GM18505 (cell line): ENCODE results near the gene FANCE.
"Not testable (repeated sequence)": the region's sequence is repeated elsewhere in the genome, so short reads cannot be mapped to it uniquely, and the experiment has no call there.

ENCODE experiments used
- ATAC-seq: cut with Tn5 transposase; IDR thresholded peaks from one replicate; pipeline ENCODE4 v1.9.1; 2021; ENCODE audit not compliant: unreplicated experiment
- POLR2A ChIP-seq: IDR thresholded peaks from 4 replicates; pipeline ENCODE4 v1.6.1; 2011; ENCODE audit warnings: borderline replicate concordance; ENCODE audit not compliant: insufficient read depth, insufficient read length; ENCODE audit errors: extremely low read depth

FANCE gene

GRCh38 chr6:35499372-35499771 is 47.2 kb downstream of the FANCE start:
- no peak for ATAC-seq
- TF ChIP-seq POLR2A: no peak

- no peak for ATAC-seq
- TF ChIP-seq POLR2A: no peak
Observed at GRCh38 chr6:35500782-35501181, 48.6 kb downstream of the FANCE start.

GRCh38 chr6:35501784-35502183 is 49.6 kb downstream of the FANCE start:
- no peak for TF ChIP-seq POLR2A
- no peak for ATAC-seq

- no peak for TF ChIP-seq POLR2A
Observed at GRCh38 chr6:35503534-35503933, 51.4 kb downstream of the FANCE start.

GRCh38 chr6:35505999-35506412 is 53.9 kb downstream of the FANCE start:
- TF ChIP-seq POLR2A: no peak
- ATAC-seq: no peak

More at GRCh38 chr6:35503534-35503933, 51.4 kb downstream of the FANCE start:
- ATAC-seq: no peak

- ATAC-seq: no peak
- TF ChIP-seq POLR2A: no peak
Observed at GRCh38 chr6:35506536-35506935, 54.4 kb downstream of the FANCE start.

- no peak for ATAC-seq
- TF ChIP-seq POLR2A: no peak
Observed at GRCh38 chr6:35507221-35507620, 55.1 kb downstream of the FANCE start.

- ATAC-seq: no peak
- no peak for TF ChIP-seq POLR2A
Observed at GRCh38 chr6:35508027-35508426, 55.9 kb downstream of the FANCE start.

GRCh38 chr6:35508542-35508941 is 56.4 kb downstream of the FANCE start:
- no peak for TF ChIP-seq POLR2A
- no peak for ATAC-seq

- no peak for TF ChIP-seq POLR2A
- no peak for ATAC-seq
Observed at GRCh38 chr6:35510916-35511561, 58.9 kb downstream of the FANCE start.

GRCh38 chr6:35511562-35511941 is 59.4 kb downstream of the FANCE start:
- TF ChIP-seq POLR2A: no peak

GRCh38 chr6:35512006-35512405 is 59.9 kb downstream of the FANCE start:
- ATAC-seq: no peak
- no peak for TF ChIP-seq POLR2A

More at GRCh38 chr6:35511562-35511941, 59.4 kb downstream of the FANCE start:
- no peak for ATAC-seq

GRCh38 chr6:35512740-35513139 is 60.6 kb downstream of the FANCE start, which contains the start of gene TULP1:
TULP1 (minus strand) TSS chr6:35512896; CDS start chr6:35512858, 38 bp downstream.
- TF ChIP-seq POLR2A: no peak
- no peak for ATAC-seq

- no peak for TF ChIP-seq POLR2A
- ATAC-seq: no peak
Observed at GRCh38 chr6:35514587-35514986, 62.4 kb downstream of the FANCE start.

GRCh38 chr6:35515939-35516338 is 63.8 kb downstream of the FANCE start:
- ATAC-seq: not testable (repeated sequence)
